Brain pericyte (primary cell): ENCODE results near the gene NDFIP2.
A peak's percentile ranks its signal among the peaks of the same experiment; 100 is the strongest.
"Not testable (repeated sequence)": the region's sequence is repeated elsewhere in the genome, so short reads cannot be mapped to it uniquely, and the experiment has no call there.

Experiments
- DNase-seq: peaks from one replicate; pipeline ENCODE4 v3.0.0-alpha.2; 2012; ENCODE audit warnings: low read depth, low spot score

NDFIP2 gene

GRCh38 chr13:79532576-79532975, 51.6 kb downstream of the NDFIP2 start:
- DNase-seq, result no peak

DNA sequence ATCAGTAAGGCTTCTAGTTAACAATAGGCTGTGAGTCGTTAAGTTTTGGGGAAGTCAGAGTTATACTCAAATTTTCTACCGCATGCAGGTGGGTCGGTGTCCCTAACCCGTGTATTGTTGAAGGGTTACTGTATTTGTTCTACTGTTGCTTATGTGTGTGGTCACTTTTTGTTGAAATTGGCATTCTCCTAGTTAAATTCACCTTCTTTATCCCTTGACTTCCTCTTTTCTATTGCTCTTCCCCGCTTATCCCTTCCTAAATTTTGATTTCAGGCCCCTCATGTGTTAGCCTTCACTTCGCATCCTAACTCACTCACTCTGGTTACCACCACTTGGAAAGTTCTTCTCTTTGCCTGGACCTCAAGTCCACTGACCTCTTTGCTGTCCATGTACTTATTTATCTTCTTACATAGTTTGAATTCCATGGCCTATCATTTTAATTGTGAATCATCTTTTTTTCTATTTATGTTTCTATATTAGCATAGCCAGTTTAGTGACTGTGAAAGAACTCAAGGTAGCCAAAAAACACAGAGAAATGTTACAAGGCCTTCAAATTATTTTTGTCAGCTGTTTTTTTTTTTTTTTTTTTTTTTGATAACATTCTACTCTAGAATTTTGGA, 52.9 kb downstream of the NDFIP2 start:
- DNase-seq, result no peak

GRCh38 chr13:79534596-79534995, 53.6 kb downstream of the NDFIP2 start:
- DNase-seq, result no peak

GRCh38 chr13:79538757-79539156, 57.8 kb downstream of the NDFIP2 start:
- DNase-seq, result no peak

GRCh38 chr13:79540504-79540903, 59.5 kb downstream of the NDFIP2 start:
- DNase-seq, result no peak

- DNase-seq, result peak; percentile 24
Observed at GRCh38 chr13:79541426-79542049, 60.6 kb downstream of the NDFIP2 start.

- no peak for DNase-seq
Observed at GRCh38 chr13:79543883-79544282, 62.9 kb downstream of the NDFIP2 start.

DNA sequence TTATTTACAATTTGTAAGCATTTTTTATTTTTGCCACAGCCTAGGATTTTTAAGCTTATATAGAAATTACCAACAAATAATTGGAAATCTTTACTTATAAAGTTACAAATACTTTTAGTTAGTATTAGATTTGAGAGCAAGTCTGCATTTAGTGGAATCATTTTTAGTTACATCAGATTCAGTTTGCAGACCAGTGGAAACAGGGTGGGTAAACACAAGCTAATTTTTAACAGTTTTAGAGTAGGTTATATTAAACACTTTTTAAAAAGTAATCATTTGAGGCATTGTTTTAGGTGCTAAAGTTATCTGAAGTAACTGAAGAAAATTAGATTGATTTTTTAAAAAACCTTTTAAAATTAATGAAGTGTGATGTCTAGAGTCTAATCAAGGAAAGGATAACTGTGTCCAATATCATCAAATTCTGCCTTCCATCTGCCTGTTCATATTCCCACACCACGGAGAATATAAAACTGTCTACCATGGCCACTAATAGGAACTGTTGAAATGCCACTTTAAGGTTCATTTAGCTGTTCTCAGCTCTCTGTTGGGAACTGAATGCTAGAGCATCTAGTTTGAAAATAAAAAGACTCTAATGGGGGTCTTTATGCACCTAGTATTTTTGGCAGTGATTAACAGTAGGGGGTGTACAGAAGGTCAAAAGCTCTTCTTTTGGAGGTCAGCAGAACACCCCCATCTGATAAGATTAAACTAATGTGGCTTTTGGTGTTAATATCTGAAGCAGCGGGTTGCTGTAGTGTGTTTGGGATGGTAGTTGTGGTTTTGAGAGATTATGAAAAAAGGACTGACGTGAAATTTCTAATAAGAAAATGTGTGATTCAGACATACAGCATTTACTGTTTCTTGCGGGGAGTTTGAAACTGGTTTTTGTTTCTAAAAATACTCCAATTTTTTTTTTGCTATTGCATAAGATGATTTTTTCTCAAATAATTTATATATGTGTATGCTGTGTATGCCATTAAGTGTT, 66.5 kb downstream of the NDFIP2 start:
- DNase-seq, result no peak

DNA sequence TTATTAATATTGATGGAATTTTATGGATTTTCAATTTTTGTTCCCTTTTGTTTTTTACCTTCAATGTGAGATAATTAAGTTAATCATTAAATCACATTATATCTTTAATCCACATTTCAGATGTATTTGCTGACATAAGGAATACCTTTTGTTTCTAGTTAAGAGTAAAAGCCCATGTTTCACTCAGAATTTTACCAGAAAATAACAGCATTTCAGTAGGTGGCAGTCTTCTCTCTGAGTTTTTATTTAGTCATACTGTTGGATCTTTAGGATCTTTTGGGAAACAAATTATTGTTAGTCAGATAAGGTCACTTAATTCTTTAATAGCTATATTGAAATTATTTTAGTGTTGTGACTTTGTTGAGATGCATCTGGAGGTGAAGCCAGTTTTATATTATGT, 67.9 kb downstream of the NDFIP2 start:
- no peak for DNase-seq

DNA sequence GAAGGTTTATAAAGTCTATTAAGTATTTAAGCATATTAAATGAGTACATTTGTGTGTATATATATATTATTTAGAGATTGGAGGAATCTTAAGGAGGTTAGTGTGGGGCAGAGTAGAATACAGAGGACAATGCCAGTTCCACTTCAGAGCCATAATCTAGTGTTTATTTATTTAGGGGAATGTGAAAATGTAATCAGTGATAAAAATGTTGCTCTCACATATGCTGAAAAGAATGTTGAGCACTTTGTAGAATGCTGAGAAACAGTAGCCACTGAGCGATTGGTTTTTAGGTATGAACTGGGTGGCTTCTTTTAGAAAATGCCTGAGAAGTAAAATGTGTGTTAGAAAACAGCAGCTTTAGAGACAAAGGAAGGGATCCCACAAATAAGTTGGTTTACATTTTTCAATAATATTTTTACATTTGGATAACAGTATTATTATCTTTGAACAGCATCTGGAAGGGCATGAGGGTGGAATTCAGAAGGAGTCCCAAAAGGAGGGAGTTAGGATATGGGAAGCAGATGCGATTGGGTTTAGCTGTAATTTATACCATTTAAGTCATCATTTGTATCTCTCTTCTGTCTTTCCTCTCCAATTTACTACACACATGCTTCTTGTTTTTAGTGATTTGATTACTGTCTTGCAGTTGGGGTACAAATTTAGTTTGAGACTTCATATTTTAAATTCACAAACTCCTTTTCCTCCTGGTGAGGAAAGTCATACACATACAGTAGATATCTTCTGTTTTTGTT, 68.6 kb downstream of the NDFIP2 start:
- DNase-seq, result no peak

DNA sequence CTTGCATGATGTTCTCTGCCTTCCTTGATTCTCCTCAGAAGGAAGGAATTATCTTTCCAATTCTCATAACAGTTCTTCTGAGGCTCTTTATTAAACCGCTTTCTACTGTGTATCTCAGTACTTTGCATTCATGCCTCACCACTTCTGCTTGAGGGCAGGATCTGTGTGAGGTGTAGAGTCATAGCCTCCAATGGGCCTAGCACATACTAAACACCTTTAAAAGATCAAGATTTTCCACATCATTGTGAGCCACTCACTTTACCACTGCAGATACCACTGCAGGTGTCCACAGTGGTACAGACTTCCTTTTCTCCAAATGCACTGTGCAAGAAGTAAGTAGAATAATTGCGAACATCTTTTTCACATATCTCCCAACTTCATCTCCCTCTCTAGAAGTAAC, 76.7 kb downstream of the NDFIP2 start:
- no peak for DNase-seq

- no peak for DNase-seq
Observed at GRCh38 chr13:79560954-79561353, 80.0 kb downstream of the NDFIP2 start.

DNA sequence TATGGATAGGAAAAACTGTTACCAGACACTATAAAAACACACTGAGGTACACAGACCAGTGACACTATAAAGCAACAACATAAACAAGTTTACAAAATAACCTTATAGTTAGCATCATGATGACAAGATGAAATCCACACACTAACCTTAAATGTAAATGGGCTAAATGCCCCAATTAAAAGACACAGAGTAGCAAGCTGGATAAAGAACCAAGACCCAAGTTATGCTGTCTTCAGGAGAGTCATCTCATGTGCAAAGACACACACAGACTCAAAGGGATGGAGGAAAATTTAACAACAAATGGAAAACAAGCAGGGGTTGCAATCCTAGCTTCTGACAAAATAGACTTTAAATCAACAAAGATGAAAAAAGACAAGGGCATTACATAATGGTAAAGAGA, 81.6 kb downstream of the NDFIP2 start:
- DNase-seq, result no peak

DNA sequence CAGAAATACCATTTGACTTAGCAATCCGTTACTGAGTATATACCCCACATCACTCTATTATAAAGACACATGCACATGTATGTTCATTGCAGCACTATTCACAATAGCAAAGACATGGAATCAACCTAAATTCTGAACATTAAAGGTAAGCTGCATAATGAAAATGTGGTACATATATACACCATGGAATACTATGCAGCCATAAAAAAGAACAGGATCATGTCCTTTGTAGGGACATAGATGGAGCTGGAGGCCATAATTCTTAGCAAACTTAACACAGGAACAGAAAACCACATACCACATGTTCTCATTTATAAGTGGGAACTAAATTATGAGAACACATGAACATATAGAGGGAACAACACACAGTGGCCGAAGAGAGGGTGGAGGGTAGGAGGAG, 85.2 kb downstream of the NDFIP2 start:
- no peak for DNase-seq

- DNase-seq, result no peak
Observed at GRCh38 chr13:79571147-79571546, 90.2 kb downstream of the NDFIP2 start.

- DNase-seq, result not testable (repeated sequence)
Observed at GRCh38 chr13:79573892-79574291, 92.9 kb downstream of the NDFIP2 start.

- peak; percentile 16 for DNase-seq
Observed at GRCh38 chr13:79581870-79582315, 100.9 kb downstream of the NDFIP2 start.

DNA sequence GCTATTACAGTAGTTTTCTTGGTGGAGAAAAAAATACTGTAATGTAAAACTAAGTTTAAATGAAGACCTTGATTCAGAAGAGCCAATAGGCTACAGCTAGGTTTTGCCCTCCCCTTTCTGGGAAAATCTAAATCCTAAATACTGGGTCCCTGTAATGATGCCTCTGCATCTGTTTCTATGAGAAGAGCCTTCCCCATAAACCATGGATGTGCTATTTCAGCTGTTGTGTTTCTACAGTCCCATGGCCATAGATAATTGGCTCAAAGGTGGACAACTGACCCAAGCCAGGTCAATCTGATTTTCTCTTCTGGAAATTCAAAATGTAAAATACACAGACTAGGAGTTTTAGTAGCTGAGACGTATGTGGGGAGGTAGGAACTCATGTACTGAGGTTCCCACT, 101.9 kb downstream of the NDFIP2 start:
- no peak for DNase-seq

GRCh38 chr13:79585033-79585432, 104.1 kb downstream of the NDFIP2 start:
- no peak for DNase-seq

- no peak for DNase-seq
Observed at GRCh38 chr13:79589603-79590393, 108.8 kb downstream of the NDFIP2 start.

GRCh38 chr13:79590394-79590676, 109.4 kb downstream of the NDFIP2 start:
- no peak for DNase-seq
